Panc1 (cell line): Measurements from ENCODE around the gene TOB1. TPM values are rescaled to one million over a fixed set of nuclear protein-coding genes. Genes with fewer than 3 reads are reported as not detected.

ENCODE experiments used
- ATAC-seq: fragments of 200-7000 bp; cut with Tn5 transposase; 2 replicates; pipeline ENCODE4 v1.9.1; 2020; ENCODE audit warnings: mild to moderate bottlenecking, moderate library complexity
- BruUV-seq: library from RNA; stranded (reverse); fragments of 400-500 nt; replicated peaks from 2 replicates; lab custom pipeline; 2021; lab: Mats Ljungman, UMichigan
- CTCF ChIA-PET: fragments of 300-600 bp; sonication (Branson Sonifier 250); formaldehyde crosslinking; loops from one replicate; lab custom pipeline; 2022; ENCODE audit warnings: antibody characterized with exemption; lab: Charles Lee
- POLR2A ChIA-PET: fragments of 300-600 bp; sonication (Branson Sonifier 250); formaldehyde crosslinking; loops from one replicate; lab custom pipeline; 2022; ENCODE audit warnings: antibody characterized with exemption; lab: Charles Lee
- DNase-seq: peaks from one replicate; pipeline ENCODE4 v3.0.0-alpha.2; 2010; ENCODE audit warnings: low read depth, low spot score
- H3K27ac ChIP-seq: 2 replicates; pipeline ENCODE4 v1.5.1; 2011; ENCODE audit warnings: mild to moderate bottlenecking, low read length, inconsistent platforms
- H3K27me3 ChIP-seq: fragments of 200-500 bp; sonication (Bioruptor generic); 2 replicates; pipeline ENCODE4 v1.6.0; 2014; ENCODE audit warnings: low read length, inconsistent platforms; ENCODE audit not compliant: control insufficient read depth, insufficient read depth
- H3K36me3 ChIP-seq: fragments of 200-500 bp; sonication (Bioruptor generic); 2 replicates; pipeline ENCODE4 v1.5.1; 2014; ENCODE audit warnings: inconsistent platforms, mild to moderate bottlenecking, low read length, moderate library complexity; ENCODE audit not compliant: control insufficient read depth, insufficient read depth
- H3K4me1 ChIP-seq: 2 replicates; pipeline ENCODE4 v1.5.1; 2011; ENCODE audit warnings: inconsistent platforms, mild to moderate bottlenecking, low read length, moderate library complexity; ENCODE audit not compliant: control insufficient read depth, insufficient read depth
- H3K4me3 ChIP-seq, 2 experiments: 2 replicates each; pipeline ENCODE4 v1.5.1; 2011 to 2012; ENCODE audit warnings: low read depth in 2 of 2, low read length in 2 of 2, mild to moderate bottlenecking in 2 of 2, inconsistent platforms in 1 of 2, moderate library complexity in 1 of 2
- H3K9me3 ChIP-seq: fragments of 200-500 bp; sonication (Bioruptor generic); 2 replicates; pipeline ENCODE4 v1.5.1; 2014; ENCODE audit warnings: low read depth, mild to moderate bottlenecking, inconsistent platforms, low read length, moderate library complexity; ENCODE audit not compliant: control insufficient read depth, insufficient read depth
- CTCF ChIP-seq: fragments of 450-650 bp; IDR thresholded peaks from 2 replicates; pipeline ENCODE4 v1.5.1; 2017; ENCODE audit warnings: mild to moderate bottlenecking
- POLR2AphosphoS5 ChIP-seq: IDR thresholded peaks from 2 replicates; pipeline ENCODE4 v1.6.1; 2012; ENCODE audit warnings: mild to moderate bottlenecking, low read depth, low read length, moderate library complexity
- REST ChIP-seq, 2 experiments: IDR thresholded peaks; 2 replicates each; pipeline ENCODE4 v1.6.1; 2011 to 2012; ENCODE audit warnings: low read depth in 2 of 2, control low read depth in 1 of 2, low read length in 1 of 2, mild to moderate bottlenecking in 1 of 2, moderate library complexity in 1 of 2; ENCODE audit not compliant: insufficient read depth in 1 of 2
- SIN3A ChIP-seq: IDR thresholded peaks from 2 replicates; pipeline ENCODE4 v1.6.1; 2012; ENCODE audit warnings: low read depth, mild to moderate bottlenecking, low read length, moderate library complexity, borderline replicate concordance; ENCODE audit not compliant: insufficient read depth
- TCF7L2 ChIP-seq: IDR thresholded peaks from 2 replicates; pipeline ENCODE4 v1.6.1; 2011; ENCODE audit warnings: mild to moderate bottlenecking, low read depth, low read length, inconsistent platforms
- in situ Hi-C: cut with HindIII; loops from 2 replicates; pipeline ENCODE4 v1.10.0; 2016; ENCODE audit warnings: low sequenced_read_pairs, low pct_unique_long_range_greater_than_20kb
- intact Hi-C: fragments of 100-400 bp; cut with micrococcal nuclease; formaldehyde crosslinking; loops from one replicate; pipeline ENCODE4 v1.10.0; 2022; ENCODE audit not compliant: unreplicated experiment
- total RNA-seq: library from RNA; stranded (reverse); gene quantifications from one replicate; pipeline ENCODE4 v1.2.1, GENCODE V29; 2021; ENCODE audit not compliant: unreplicated experiment

TOB1 gene
- total RNA-seq, 1 experiment from 2014 or later, result 117 TPM

DNA sequence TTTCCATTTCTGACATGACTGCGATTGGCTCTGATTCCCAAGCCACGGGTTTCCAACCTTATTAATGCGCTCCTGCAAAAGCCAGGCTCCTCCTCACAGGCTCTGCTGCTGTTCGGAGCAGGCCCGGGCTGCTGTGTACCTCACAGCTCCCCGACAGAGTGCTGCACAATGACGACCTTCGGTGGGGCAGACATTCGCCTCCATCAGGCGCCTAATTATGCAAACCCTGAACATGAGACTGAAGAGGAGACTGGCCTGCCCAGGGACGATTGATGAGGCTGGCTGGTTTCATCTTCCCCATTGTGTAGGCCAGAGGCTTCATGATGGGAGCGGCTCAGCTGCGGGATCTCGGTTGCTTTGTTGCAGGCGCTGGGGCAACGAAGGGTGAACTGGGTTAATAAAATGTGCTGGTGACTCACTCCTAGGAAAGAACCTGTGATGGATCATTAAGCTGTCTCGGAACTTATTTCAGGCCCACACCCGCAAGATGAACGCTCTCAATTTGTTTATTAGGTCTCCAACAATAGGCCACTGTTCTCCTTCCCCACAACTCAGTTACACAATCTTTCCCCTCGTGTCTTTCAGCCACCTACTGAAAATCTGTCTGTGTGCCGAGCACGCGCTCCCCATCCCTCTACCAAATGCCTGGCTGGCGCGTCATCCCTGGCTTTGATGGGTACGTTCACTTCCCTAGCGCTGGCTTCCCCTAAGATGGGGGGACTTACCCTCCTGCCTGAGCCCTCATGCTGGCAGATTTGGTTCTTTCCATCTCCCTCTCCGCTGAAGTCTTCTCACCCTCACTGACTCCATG lies 27.2 kb upstream of the TOB1 start:
- peaks cover 45% of the 10 kb centered on the region for H3K4me1 ChIP-seq
- H3K36me3 ChIP-seq, result no peaks in the 10 kb centered on the region
- ChIA-PET CTCF (interaction anchor here (0.5 to 0.6 kb wide), 2 partner anchors 9 to 1324 kb away, joined by 3 read pairs; no protein-coding TSS in a partner anchor), POLR2A (interaction anchor here (0.7 kb wide), 1 partner anchor 43 kb away, joined by 8 read pairs; no protein-coding TSS in a partner anchor)
- ATAC-seq (peak; percentile 60), DNase-seq (no peak)
- H3K27me3 ChIP-seq, result no peaks in the 10 kb centered on the region
- no TSS peak for BruUV-seq
- H3K4me3 ChIP-seq, result no peak overlapping the region
- in situ Hi-C loops (no loop called here), intact Hi-C loops (no loop called here)
- TF ChIP-seq TCF7L2 (0 out of 2 replicates have a peak, but pooled peaks have one; percentile 37), POLR2AphosphoS5 (no peak)
- H3K9me3 ChIP-seq, result no peaks in the 10 kb centered on the region
- H3K27ac ChIP-seq, result peak overlapping the region; percentile 76

GRCh38 chr17:50892101-50892776 lies 26.1 kb upstream of the TOB1 start:
- DNase-seq (no peak), ATAC-seq (peak; percentile 68)
- ChIA-PET POLR2A (interaction anchor here (0.5 to 0.7 kb wide), 3 partner anchors 27 to 53 kb away, joined by 4 to 8 read pairs (median 6); no protein-coding TSS in a partner anchor), CTCF (interaction anchor here (0.6 to 0.8 kb wide), 3 partner anchors 40 to 1323 kb away, joined by 3 read pairs; no protein-coding TSS in a partner anchor)
- intact Hi-C loops, result no loop called here
- no peaks in the 10 kb centered on the region for H3K36me3 ChIP-seq
- BruUV-seq, result no TSS peak
- peak overlapping the region; percentile 76 for H3K27ac ChIP-seq
- peaks cover 47% of the 10 kb centered on the region for H3K4me1 ChIP-seq
- no peaks in the 10 kb centered on the region for H3K27me3 ChIP-seq
- H3K9me3 ChIP-seq, result no peaks in the 10 kb centered on the region
- H3K4me3 ChIP-seq, result no peak overlapping the region
- in situ Hi-C loops, result no loop called here
- TF ChIP-seq TCF7L2, result peak; percentile 71
- TF ChIP-seq CTCF, result no peak

DNA sequence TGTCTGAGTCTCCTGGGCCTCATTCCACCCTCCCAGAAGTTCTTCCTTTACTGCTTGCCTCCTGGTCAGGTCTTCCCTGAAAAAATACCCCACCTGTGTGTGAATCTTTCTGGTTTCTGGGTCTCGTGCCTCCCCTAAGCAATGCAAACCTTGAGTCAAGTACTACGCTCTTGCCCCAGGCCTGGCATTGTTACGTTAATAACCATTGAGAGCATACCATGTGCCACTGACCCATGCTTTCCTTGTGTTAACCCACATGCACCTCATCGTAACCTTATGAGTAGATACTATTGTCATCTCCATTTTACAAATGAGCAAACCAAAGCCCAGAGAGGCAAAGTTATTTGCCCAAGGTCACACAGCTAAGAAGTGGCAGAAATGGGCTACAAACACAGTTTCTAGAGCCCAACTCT lies 25.4 kb upstream of the TOB1 start:
- POLR2A ChIA-PET, result interaction anchor here (0.6 kb wide), 1 partner anchor 26 kb away, joined by 4 read pairs; no protein-coding TSS in a partner anchor
- no peaks in the 10 kb centered on the region for H3K9me3 ChIP-seq
- H3K4me3 ChIP-seq, result no peak overlapping the region
- intact Hi-C loops (no loop called here), in situ Hi-C loops (no loop called here)
- H3K27me3 ChIP-seq, result no peaks in the 10 kb centered on the region
- H3K36me3 ChIP-seq, result no peaks in the 10 kb centered on the region
- TF ChIP-seq SIN3A (no peak), POLR2AphosphoS5 (no peak), TCF7L2 (no peak), CTCF (no peak), REST (IDR thresholded peaks at IDR 0.05; ENCODE audit: insufficient read depth in 1 of 2, low read depth in 2 of 2, low read length in 1 of 2) (no peak)
- H3K4me1 ChIP-seq, result peaks cover 49% of the 10 kb centered on the region
- peak overlapping the region; percentile 76 for H3K27ac ChIP-seq
- BruUV-seq, result no TSS peak
- DNase-seq, result no peak
- CTCF ChIA-PET, result interaction anchor here (0.7 kb wide), 1 partner anchor 58 kb away, joined by 3 read pairs; no protein-coding TSS in a partner anchor
- no peak for ATAC-seq
